C4-2B (cell line): ENCODE results near the gene ADD1.

Source experiments
- H3K27ac ChIP-seq: fragments of 450-650 bp; 2 replicates; pipeline ENCODE4 v1.5.1; 2017
- ZFX ChIP-seq: fragments of 450-650 bp; IDR thresholded peaks from 2 replicates; pipeline ENCODE4 v1.6.1; 2017
- TF ChIP-seq, protein P1 (sequence below): fragments of 450-650 bp; conservative IDR thresholded peaks from 2 replicates; pipeline ENCODE4 v1.5.1; 2017; ENCODE audit warnings: mild to moderate bottlenecking

The ADD1 gene

DNA sequence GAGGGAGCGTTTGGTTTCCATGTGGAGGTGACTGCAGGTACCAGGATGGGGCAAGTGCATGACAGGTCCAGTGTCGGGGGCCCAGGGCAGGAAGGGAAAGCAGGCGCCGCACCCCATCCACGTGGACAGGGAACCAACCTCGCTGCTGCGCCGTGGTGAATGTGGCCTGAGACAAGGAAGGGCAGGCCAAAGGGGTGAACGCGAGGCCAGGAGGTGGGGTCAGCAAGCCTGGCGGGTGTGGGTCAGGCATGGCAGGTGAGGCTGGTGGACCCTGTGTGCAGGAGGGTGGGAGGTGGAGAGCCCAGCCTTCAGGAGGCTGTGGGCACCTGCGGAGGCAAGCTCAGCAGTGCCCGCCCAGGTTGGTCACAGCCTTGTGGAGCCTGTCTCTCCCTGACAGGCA is 36.1 kb upstream of the ADD1 start:
- H3K27ac ChIP-seq = no peak overlapping the region; the same call in 1 of the 2 replicates
- TF ChIP-seq, protein P1, sequence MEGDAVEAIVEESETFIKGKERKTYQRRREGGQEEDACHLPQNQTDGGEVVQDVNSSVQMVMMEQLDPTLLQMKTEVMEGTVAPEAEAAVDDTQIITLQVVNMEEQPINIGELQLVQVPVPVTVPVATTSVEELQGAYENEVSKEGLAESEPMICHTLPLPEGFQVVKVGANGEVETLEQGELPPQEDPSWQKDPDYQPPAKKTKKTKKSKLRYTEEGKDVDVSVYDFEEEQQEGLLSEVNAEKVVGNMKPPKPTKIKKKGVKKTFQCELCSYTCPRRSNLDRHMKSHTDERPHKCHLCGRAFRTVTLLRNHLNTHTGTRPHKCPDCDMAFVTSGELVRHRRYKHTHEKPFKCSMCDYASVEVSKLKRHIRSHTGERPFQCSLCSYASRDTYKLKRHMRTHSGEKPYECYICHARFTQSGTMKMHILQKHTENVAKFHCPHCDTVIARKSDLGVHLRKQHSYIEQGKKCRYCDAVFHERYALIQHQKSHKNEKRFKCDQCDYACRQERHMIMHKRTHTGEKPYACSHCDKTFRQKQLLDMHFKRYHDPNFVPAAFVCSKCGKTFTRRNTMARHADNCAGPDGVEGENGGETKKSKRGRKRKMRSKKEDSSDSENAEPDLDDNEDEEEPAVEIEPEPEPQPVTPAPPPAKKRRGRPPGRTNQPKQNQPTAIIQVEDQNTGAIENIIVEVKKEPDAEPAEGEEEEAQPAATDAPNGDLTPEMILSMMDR = no peak
- no peak for TF ChIP-seq ZFX

DNA sequence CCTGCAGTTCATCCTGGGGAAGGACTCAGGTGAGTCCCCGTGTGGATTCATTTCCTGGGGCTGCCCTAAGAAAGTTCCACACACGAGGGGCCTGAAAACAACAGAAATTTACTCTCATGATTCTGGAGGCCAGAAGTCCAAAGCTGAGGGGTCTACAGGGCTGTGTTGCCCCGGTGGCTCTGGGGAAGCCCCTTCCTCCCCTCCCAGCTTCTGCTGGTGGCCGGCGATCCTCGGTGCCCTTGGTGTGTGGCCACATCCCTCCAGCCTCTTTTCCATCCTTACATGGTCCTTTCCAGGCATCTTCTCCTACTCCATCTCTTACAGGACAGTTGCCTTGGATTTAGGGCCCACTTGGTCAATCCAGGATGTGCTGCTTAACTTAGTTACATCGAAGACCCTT is 35.6 kb upstream of the ADD1 start:
- TF ChIP-seq ZFX = no peak
- TF ChIP-seq, protein P1 = no peak
- H3K27ac ChIP-seq = no peak overlapping the region

DNA sequence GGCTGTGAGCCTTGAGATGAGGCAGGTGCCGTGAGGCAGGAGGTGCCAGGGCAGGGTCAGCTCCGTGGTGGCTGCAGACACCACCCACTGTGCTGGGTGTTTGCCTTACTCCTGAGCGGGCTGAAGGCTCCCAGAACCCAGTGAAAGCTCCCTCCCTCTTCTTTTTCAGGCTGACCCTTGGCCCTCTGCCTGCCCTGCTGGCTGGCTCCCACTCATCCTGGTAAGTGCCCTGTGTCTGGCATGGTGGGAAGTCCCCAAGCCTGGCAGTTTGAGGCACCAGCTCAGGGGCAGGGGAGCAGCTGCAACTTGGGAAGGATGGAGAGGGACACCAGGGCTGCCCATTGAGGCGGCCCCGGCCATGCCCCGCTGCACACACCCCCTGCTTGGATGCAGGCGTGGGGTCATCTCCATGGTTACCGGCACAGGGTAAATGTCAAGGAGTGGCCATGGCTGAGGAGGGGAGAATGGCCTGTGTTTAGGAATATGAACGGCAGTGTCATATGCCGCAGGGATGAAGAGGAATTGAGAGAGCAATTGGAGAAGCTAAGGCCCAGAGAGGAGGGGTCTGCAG is 33.9 kb upstream of the ADD1 start:
- no peak for TF ChIP-seq ZFX
- TF ChIP-seq, protein P1 = no peak
- H3K27ac ChIP-seq = no peak overlapping the region

GRCh38 chr4:2810388-2810787 is 33.3 kb upstream of the ADD1 start:
- H3K27ac ChIP-seq = peak overlapping the region; percentile 86

DNA sequence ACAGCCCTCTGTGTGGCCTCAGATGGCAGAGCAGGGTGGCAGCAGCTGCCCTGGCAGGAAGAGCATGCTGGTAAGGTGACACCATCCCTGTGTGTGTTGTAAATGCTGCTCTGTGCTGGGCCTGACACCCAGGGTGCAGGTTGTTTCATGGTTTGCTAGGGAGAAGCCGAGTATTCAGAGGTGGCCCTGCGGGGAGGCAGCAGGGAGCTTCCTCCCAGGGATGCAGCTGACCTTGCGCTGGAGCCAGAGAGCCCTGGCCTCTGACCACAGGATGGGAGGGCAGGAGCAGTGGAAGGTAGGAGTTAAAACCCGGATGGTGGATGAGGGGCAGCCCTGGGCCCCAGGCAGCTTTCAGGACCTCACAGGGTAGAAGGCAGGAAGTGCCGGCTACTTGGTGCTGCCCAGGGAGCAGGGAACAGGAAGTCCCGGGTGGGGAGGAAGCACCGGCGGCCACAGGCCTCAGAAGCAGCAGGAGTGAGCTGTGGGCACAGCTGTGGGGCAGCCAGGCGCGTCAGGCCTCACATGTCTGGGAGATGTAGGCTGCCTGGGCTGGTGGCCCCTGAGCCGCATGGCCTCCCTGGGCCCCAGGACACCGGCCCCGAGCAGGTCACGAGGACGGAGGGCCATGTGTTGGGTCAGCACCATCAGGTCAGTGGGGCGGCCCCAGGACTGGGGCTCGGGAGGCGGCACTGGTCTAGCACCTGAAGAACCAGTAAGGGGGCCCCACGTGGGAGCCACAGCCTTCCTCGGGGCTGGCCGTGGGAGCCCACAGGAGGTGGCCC is 31.6 kb upstream of the ADD1 start:
- TF ChIP-seq, protein P1 = no peak
- TF ChIP-seq ZFX = peak; percentile 63

More at GRCh38 chr4:2810388-2810787, 33.3 kb upstream of the ADD1 start:
- no peak for TF ChIP-seq ZFX
- TF ChIP-seq, protein P1 = no peak

GRCh38 chr4:2812612-2813354 is 30.9 kb upstream of the ADD1 start:
- TF ChIP-seq, protein P1 = no peak
- TF ChIP-seq ZFX = no peak
- H3K27ac ChIP-seq = peak overlapping the region; percentile 86

More for the DNA sequence above, 31.6 kb upstream of the ADD1 start:
- peak overlapping the region; percentile 86 for H3K27ac ChIP-seq
